ENCODE measurements around the gene CFAP299.

GRCh38 chr4:80475798-80476197 is 140.3 kb downstream of the CFAP299 start:
- TF ChIP-seq CTCF (IDR thresholded peaks at IDR 0.05) = no peak
- TF ChIP-seq POLR2A (IDR thresholded peaks at IDR 0.05) = no peak
